Mononuclear cell (primary cell): ENCODE measurements around the gene NLRP6. TPM values are rescaled to one million over a fixed set of nuclear protein-coding genes. Genes with fewer than 3 reads are reported as not detected.
"Not testable (repeated sequence)": the region's sequence is repeated elsewhere in the genome, so short reads cannot be mapped to it uniquely, and the experiment has no call there.

Experiments used
- H3K27me3 ChIP-seq: 2 replicates; pipeline ENCODE4 v1.6.0; 2011; ENCODE audit warnings: low read length, control low read depth; ENCODE audit not compliant: insufficient read depth
- H3K4me1 ChIP-seq: 2 replicates; pipeline ENCODE4 v1.5.1; 2011; ENCODE audit warnings: mild to moderate bottlenecking, low read length, control low read depth; ENCODE audit not compliant: insufficient read depth
- H3K4me3 ChIP-seq: 2 replicates; pipeline ENCODE4 v1.5.1; 2011; ENCODE audit warnings: mild to moderate bottlenecking, low read length, moderate library complexity
- H3K9me3 ChIP-seq: 2 replicates; pipeline ENCODE4 v1.5.1; 2011; ENCODE audit warnings: low read depth, mild to moderate bottlenecking, control low read depth, low read length
- total RNA-seq: library from RNA; depleted of rRNA; stranded (reverse); fragments of >200 nt; gene quantifications from one replicate; pipeline ENCODE4 v1.2.3, GENCODE V29; 2012

NLRP6 gene
- total RNA-seq, 1 donor = 9.7 TPM

GRCh38 chr11:250740-251299 lies 27.4 kb upstream of the NLRP6 start:
- Histone ChIP-seq H3K4me3 (no peak overlapping the region), H3K9me3 (no peaks in the 10 kb centered on the region), H3K27me3 (no peaks in the 10 kb centered on the region)

GRCh38 chr11:251550-251949 lies 26.7 kb upstream of the NLRP6 start:
- Histone ChIP-seq H3K4me3 (no peak overlapping the region), H3K9me3 (no peaks in the 10 kb centered on the region), H3K4me1 (peaks cover 5% of the 10 kb centered on the region), H3K27me3 (no peaks in the 10 kb centered on the region)

More at GRCh38 chr11:250740-251299, 27.4 kb upstream of the NLRP6 start:
- H3K4me1 ChIP-seq = peaks cover 5% of the 10 kb centered on the region

- peaks cover 13% of the 10 kb centered on the region for H3K4me1 ChIP-seq
- H3K9me3 ChIP-seq = no peaks in the 10 kb centered on the region
- H3K4me3 ChIP-seq = no peak overlapping the region
- H3K27me3 ChIP-seq = no peaks in the 10 kb centered on the region
Measured at GRCh38 chr11:252666-253065, 25.5 kb upstream of the NLRP6 start.

- H3K4me3 ChIP-seq = no peak overlapping the region
- no peaks in the 10 kb centered on the region for H3K9me3 ChIP-seq
- no peaks in the 10 kb centered on the region for H3K27me3 ChIP-seq
- H3K4me1 ChIP-seq = peaks cover 16% of the 10 kb centered on the region
Measured at GRCh38 chr11:253160-253885, 24.9 kb upstream of the NLRP6 start.

GRCh38 chr11:253886-254270 lies 24.3 kb upstream of the NLRP6 start:
- H3K4me3 ChIP-seq = no peak overlapping the region
- H3K9me3 ChIP-seq = no peaks in the 10 kb centered on the region
- H3K27me3 ChIP-seq = no peaks in the 10 kb centered on the region
- H3K4me1 ChIP-seq = peaks cover 16% of the 10 kb centered on the region

- Histone ChIP-seq H3K9me3 (no peaks in the 10 kb centered on the region), H3K27me3 (no peaks in the 10 kb centered on the region), H3K4me3 (no peak overlapping the region), H3K4me1 (peaks cover 16% of the 10 kb centered on the region)
Measured at GRCh38 chr11:255176-255575, 23.0 kb upstream of the NLRP6 start.

GRCh38 chr11:255816-256215 lies 22.4 kb upstream of the NLRP6 start:
- no peak overlapping the region for H3K4me3 ChIP-seq
- peaks cover 15% of the 10 kb centered on the region for H3K4me1 ChIP-seq
- no peaks in the 10 kb centered on the region for H3K27me3 ChIP-seq
- H3K9me3 ChIP-seq = no peaks in the 10 kb centered on the region

GRCh38 chr11:256952-257737 lies 21.1 kb upstream of the NLRP6 start:
- no peaks in the 10 kb centered on the region for H3K9me3 ChIP-seq
- no peak overlapping the region for H3K4me3 ChIP-seq
- no peaks in the 10 kb centered on the region for H3K27me3 ChIP-seq
- peaks cover 11% of the 10 kb centered on the region for H3K4me1 ChIP-seq

GRCh38 chr11:257766-258493 lies 20.3 kb upstream of the NLRP6 start:
- Histone ChIP-seq H3K4me1 (peaks cover 11% of the 10 kb centered on the region), H3K9me3 (no peaks in the 10 kb centered on the region), H3K4me3 (no peak overlapping the region), H3K27me3 (no peaks in the 10 kb centered on the region)

- Histone ChIP-seq H3K4me3 (no peak overlapping the region), H3K27me3 (no peaks in the 10 kb centered on the region), H3K4me1 (peaks cover 11% of the 10 kb centered on the region), H3K9me3 (no peaks in the 10 kb centered on the region)
Measured at GRCh38 chr11:259413-259812, 18.8 kb upstream of the NLRP6 start.

GRCh38 chr11:261624-262023 lies 16.6 kb upstream of the NLRP6 start:
- peaks cover 11% of the 10 kb centered on the region for H3K4me1 ChIP-seq
- H3K9me3 ChIP-seq = no peaks in the 10 kb centered on the region
- no peak overlapping the region for H3K4me3 ChIP-seq

GRCh38 chr11:266676-267439 lies 11.3 kb upstream of the NLRP6 start:
- no peaks in the 10 kb centered on the region for H3K9me3 ChIP-seq
- H3K4me1 ChIP-seq = peaks cover 39% of the 10 kb centered on the region
- no peaks in the 10 kb centered on the region for H3K27me3 ChIP-seq
- no peak overlapping the region for H3K4me3 ChIP-seq

More at GRCh38 chr11:261624-262023, 16.6 kb upstream of the NLRP6 start:
- H3K27me3 ChIP-seq = no peaks in the 10 kb centered on the region

- Histone ChIP-seq H3K27me3 (no peaks in the 10 kb centered on the region), H3K9me3 (no peaks in the 10 kb centered on the region), H3K4me3 (peak overlapping the region; percentile 57), H3K4me1 (peaks cover 39% of the 10 kb centered on the region)
Measured at GRCh38 chr11:267491-267994, 10.7 kb upstream of the NLRP6 start.

GRCh38 chr11:268716-269145 lies 9.5 kb upstream of the NLRP6 start:
- peaks cover 39% of the 10 kb centered on the region for H3K4me1 ChIP-seq
- H3K9me3 ChIP-seq, H3K27me3 ChIP-seq: not testable (repeated sequence)
- peak overlapping the region; percentile 57 for H3K4me3 ChIP-seq
